Endothelial cell of umbilical vein (primary cell): Measurements from ENCODE around the gene CXorf38. TPM values are rescaled to one million over a fixed set of nuclear protein-coding genes. Genes with fewer than 3 reads are reported as not detected.

Experiments used
- BruUV-seq: library from RNA; stranded (reverse); fragments of 400-500 nt; replicated peaks from 2 replicates; lab custom pipeline; 2021; lab: Mats Ljungman, UMichigan
- CTCF ChIA-PET: fragments of 300-600, 350-600 bp; sonication (Branson Sonifier 250); formaldehyde crosslinking; loops from one replicate; lab custom pipeline; 2021; ENCODE audit warnings: antibody characterized with exemption, inconsistent platforms; lab: Charles Lee
- POLR2A ChIA-PET: fragments of 300-600, 350-600 bp; sonication (Branson Sonifier 250); formaldehyde crosslinking; loops from one replicate; lab custom pipeline; 2021; ENCODE audit warnings: antibody characterized with exemption, inconsistent platforms; lab: Charles Lee
- DNase-seq: peaks from one replicate; pipeline ENCODE4 v3.0.0-alpha.2; 2011; ENCODE audit warnings: low read depth, low spot score
- FAIRE-seq: peaks from 2 replicates; lab custom pipeline; 2011; peaks lifted over from hg19 to GRCh38; lab: Jason Lieb, UNC
- H2AFZ ChIP-seq: 2 replicates; pipeline ENCODE4 v1.6.0; 2012; ENCODE audit warnings: low read depth, low read length, control low read depth, inconsistent platforms
- H3K27ac ChIP-seq: 2 replicates; pipeline ENCODE4 v1.5.1; 2011; ENCODE audit warnings: low read depth, mild to moderate bottlenecking, control low read depth, low read length, moderate library complexity; ENCODE audit not compliant: insufficient read depth
- H3K27me3 ChIP-seq, 2 experiments: 2 replicates each; pipeline versions ENCODE4 v1.6.0 to v1.6.1; 2011; ENCODE audit warnings: low read length in 2 of 2, mixed read lengths in 1 of 2; ENCODE audit not compliant: control insufficient read depth in 2 of 2, insufficient read depth in 2 of 2
- H3K36me3 ChIP-seq, 2 experiments: 2 replicates in 1 of 2; 3 replicates in 1 of 2; pipeline ENCODE4 v1.5.1; 2011; ENCODE audit warnings: low read length in 2 of 2, mild to moderate bottlenecking in 1 of 2, moderate library complexity in 1 of 2; ENCODE audit not compliant: control insufficient read depth in 2 of 2, insufficient read depth in 2 of 2; ENCODE audit errors: extremely low read depth in 1 of 2
- H3K4me1 ChIP-seq: 3 replicates; pipeline ENCODE4 v1.5.1; 2011; ENCODE audit warnings: mild to moderate bottlenecking, low read length; ENCODE audit not compliant: control insufficient read depth, insufficient read depth; ENCODE audit errors: extremely low read depth
- H3K4me2 ChIP-seq: 2 replicates; pipeline ENCODE4 v1.6.1; 2011; ENCODE audit warnings: low read length, control low read depth, mixed read lengths; ENCODE audit not compliant: insufficient read depth
- H3K4me3 ChIP-seq, 3 experiments: fragments of 200-600 bp in 1 of 3; sonication (generic), shearing (Covaris generic) in 1 of 3; replicated peaks in 1 of 3; 2 replicates each; pipeline ENCODE4 v1.5.1; 2011 to 2016; ENCODE audit warnings: control low read depth in 3 of 3, low read length in 3 of 3, mild to moderate bottlenecking in 2 of 3, inconsistent platforms in 1 of 3, low read depth in 1 of 3, moderate library complexity in 1 of 3; ENCODE audit not compliant: insufficient read depth in 1 of 3
- H3K79me2 ChIP-seq: 2 replicates; pipeline ENCODE4 v1.6.0; 2012; ENCODE audit warnings: low read length, inconsistent platforms; ENCODE audit not compliant: control insufficient read depth, insufficient read depth
- H3K9ac ChIP-seq: replicated peaks from 2 replicates; pipeline ENCODE3; 2011; ENCODE audit warnings: low read length, control low read depth; ENCODE audit not compliant: insufficient read depth; ENCODE audit errors: extremely low read depth
- H3K9me1 ChIP-seq: replicated peaks from 3 replicates; pipeline ENCODE4 v1.6.0; 2011; ENCODE audit warnings: mild to moderate bottlenecking, low read length; ENCODE audit not compliant: control insufficient read depth, insufficient read depth; ENCODE audit errors: extremely low read depth
- H3K9me3 ChIP-seq: replicated peaks from 2 replicates; pipeline ENCODE4 v1.5.1; 2012; ENCODE audit warnings: low read length, inconsistent platforms; ENCODE audit not compliant: control insufficient read depth, insufficient read depth
- H4K20me1 ChIP-seq: replicated peaks from 2 replicates; pipeline ENCODE3; 2011; ENCODE audit warnings: mild to moderate bottlenecking, low read length; ENCODE audit not compliant: control insufficient read depth, insufficient read depth; ENCODE audit errors: extremely low read depth
- EZH2 ChIP-seq: IDR thresholded peaks from 2 replicates; pipeline ENCODE4 v1.6.1; 2012; ENCODE audit warnings: borderline replicate concordance, low read depth, mild to moderate bottlenecking, moderate library complexity, low read length, inconsistent platforms; ENCODE audit not compliant: severe bottlenecking
- FOS ChIP-seq: IDR thresholded peaks from 2 replicates; pipeline ENCODE4 v1.6.1; 2011; ENCODE audit warnings: mild to moderate bottlenecking, low read length, moderate library complexity, borderline replicate concordance; ENCODE audit not compliant: insufficient read depth
- GATA2 ChIP-seq: IDR thresholded peaks from 2 replicates; pipeline ENCODE4 v1.7.0; 2011; ENCODE audit warnings: low read depth, mild to moderate bottlenecking, moderate library complexity, mixed read lengths, low read length; ENCODE audit not compliant: insufficient read length, insufficient read depth
- JUN ChIP-seq: IDR thresholded peaks from 2 replicates; pipeline ENCODE4 v1.6.1; 2011; ENCODE audit warnings: borderline replicate concordance, low read depth; ENCODE audit not compliant: insufficient read length, insufficient read depth
- MYC ChIP-seq: IDR thresholded peaks from one replicate; pipeline ENCODE4 v1.6.1; 2011; ENCODE audit warnings: mild to moderate bottlenecking, low read depth, low read length
- POLR2A ChIP-seq: IDR thresholded peaks from 2 replicates; pipeline ENCODE4 v1.6.1; 2012; ENCODE audit warnings: low read depth, mild to moderate bottlenecking, control low read depth, low read length
- POLR2AphosphoS5 ChIP-seq: IDR thresholded peaks from 2 replicates; pipeline ENCODE4 v1.6.1; 2012; ENCODE audit warnings: low read depth, mild to moderate bottlenecking, control low read depth, low read length, moderate library complexity; ENCODE audit not compliant: insufficient read depth
- dilution Hi-C: fragments of 300-500 bp; cut with MboI; formaldehyde crosslinking; loops from one replicate; pipeline ENCODE4 v1.15.0; 2019; ENCODE audit warnings: low sequenced_read_pairs; ENCODE audit not compliant: extremely low pct_ligation_motif_present
- intact Hi-C: fragments of 100-400 bp; cut with micrococcal nuclease; formaldehyde crosslinking; loops from one replicate; pipeline ENCODE4 v1.10.0; 2022
- polyA plus RNA-seq, 4 experiments: library from polyadenylated mRNA; depleted of rRNA in 3 of 4; stranded (reverse) in 3 of 4; unstranded in 1 of 4; fragments of >200 nt; gene quantifications; 2 replicates each; pipeline versions ENCODE4 v1.2.1 to v1.2.3, GENCODE V29; 2011 to 2012; ENCODE audit warnings: missing spikeins in 1 of 4
- total RNA-seq: library from RNA; stranded (reverse); gene quantifications from 2 replicates; pipeline ENCODE4 v1.2.3, GENCODE V29; 2021
- TF ChIP-seq, protein P1 (sequence below), 2 donors: IDR thresholded peaks; 1 replicate in 1 of 2; 2 replicates in 1 of 2; pipeline ENCODE4 v1.5.1; 2011; ENCODE audit warnings: low read length in 2 of 2, mild to moderate bottlenecking in 2 of 2, moderate library complexity in 2 of 2, control low read depth in 1 of 2, inconsistent platforms in 1 of 2, low read depth in 1 of 2; ENCODE audit not compliant: insufficient read depth in 1 of 2; ENCODE audit errors: extremely low read depth in 1 of 2
- TF ChIP-seq, protein P2 (sequence below): IDR thresholded peaks from 2 replicates; pipeline ENCODE4 v1.6.1; 2011; ENCODE audit not compliant: insufficient read depth, insufficient read length

Gene CXorf38
- total and polyA plus RNA-seq, 2 donors (not counting 3 experiments of a cell fraction or from before 2014, with no cell fraction given) = 5.9 to 12.4 TPM

DNA sequence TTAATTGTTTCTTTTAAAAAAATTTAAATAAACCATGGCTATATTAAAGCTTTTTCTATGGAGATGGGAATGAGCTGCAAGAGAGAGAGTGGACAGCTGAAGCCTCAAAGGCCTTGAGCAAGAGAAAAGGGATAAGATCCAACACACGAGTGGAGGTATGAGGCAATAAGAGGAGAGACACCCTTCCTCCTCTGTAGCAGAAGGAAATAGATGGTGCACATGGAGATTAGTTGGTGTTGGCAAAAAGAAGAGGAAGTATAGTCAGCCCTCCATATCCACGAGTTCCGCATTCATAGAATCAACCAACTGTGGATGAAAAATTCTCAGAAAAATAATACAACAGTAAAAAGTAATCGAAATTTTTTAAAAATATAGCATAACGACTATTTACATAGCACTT lies 3.2 kb downstream of the CXorf38 start:
- Histone ChIP-seq H4K20me1 (no peaks in the 10 kb centered on the region), H3K27me3 (no peaks in the 10 kb centered on the region), H3K4me2 (peak overlapping the region; percentile 95), H3K9me1 (no peaks in the 10 kb centered on the region), H3K27ac (peak overlapping the region; percentile 80), H3K4me3 (peak overlapping the region in 1 of 3 experiments; percentile 74), H3K9ac (peak overlapping the region; percentile 68), H3K79me2 (peaks cover 57% of the 10 kb centered on the region), H3K9me3 (no peaks in the 10 kb centered on the region), H3K36me3 (peaks cover 0 to 3% of the 10 kb centered on the region in 2 experiments), H3K4me1 (peaks cover 21% of the 10 kb centered on the region), H2AFZ (no peak overlapping the region)
- no TSS peak for BruUV-seq
- ChIA-PET CTCF (interaction anchor here (0.5 to 3.2 kb wide), 3 partner anchors 100 to 386 kb away, joined by 3 to 22 read pairs (median 4); no protein-coding TSS in a partner anchor), POLR2A (no interaction called here)
- TF ChIP-seq, protein P1, sequence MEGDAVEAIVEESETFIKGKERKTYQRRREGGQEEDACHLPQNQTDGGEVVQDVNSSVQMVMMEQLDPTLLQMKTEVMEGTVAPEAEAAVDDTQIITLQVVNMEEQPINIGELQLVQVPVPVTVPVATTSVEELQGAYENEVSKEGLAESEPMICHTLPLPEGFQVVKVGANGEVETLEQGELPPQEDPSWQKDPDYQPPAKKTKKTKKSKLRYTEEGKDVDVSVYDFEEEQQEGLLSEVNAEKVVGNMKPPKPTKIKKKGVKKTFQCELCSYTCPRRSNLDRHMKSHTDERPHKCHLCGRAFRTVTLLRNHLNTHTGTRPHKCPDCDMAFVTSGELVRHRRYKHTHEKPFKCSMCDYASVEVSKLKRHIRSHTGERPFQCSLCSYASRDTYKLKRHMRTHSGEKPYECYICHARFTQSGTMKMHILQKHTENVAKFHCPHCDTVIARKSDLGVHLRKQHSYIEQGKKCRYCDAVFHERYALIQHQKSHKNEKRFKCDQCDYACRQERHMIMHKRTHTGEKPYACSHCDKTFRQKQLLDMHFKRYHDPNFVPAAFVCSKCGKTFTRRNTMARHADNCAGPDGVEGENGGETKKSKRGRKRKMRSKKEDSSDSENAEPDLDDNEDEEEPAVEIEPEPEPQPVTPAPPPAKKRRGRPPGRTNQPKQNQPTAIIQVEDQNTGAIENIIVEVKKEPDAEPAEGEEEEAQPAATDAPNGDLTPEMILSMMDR (IDR thresholded peaks at IDR 0.05; ENCODE audit: extremely low read depth in 1 of 2, insufficient read depth in 1 of 2, low read depth in 1 of 2, low read length in 2 of 2) = no peak
- TF ChIP-seq GATA2 = no peak
- no peak for TF ChIP-seq JUN
- no peak for TF ChIP-seq POLR2AphosphoS5
- no peak for TF ChIP-seq FOS
- TF ChIP-seq EZH2 = no peak
- TF ChIP-seq, protein P2, sequence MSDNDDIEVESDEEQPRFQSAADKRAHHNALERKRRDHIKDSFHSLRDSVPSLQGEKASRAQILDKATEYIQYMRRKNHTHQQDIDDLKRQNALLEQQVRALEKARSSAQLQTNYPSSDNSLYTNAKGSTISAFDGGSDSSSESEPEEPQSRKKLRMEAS = no peak
- no peak for TF ChIP-seq POLR2A
- no peak for TF ChIP-seq MYC
- dilution Hi-C loops (no loop called here), intact Hi-C loops (loop anchor here (2.0 kb wide), 1 partner anchor 63 kb away; the partner anchor contains the start of gene ATP6AP2)
- FAIRE-seq (no peak), DNase-seq (peak; percentile 43)
